DMS153 treated with DMSO at 0.1 percent for 48 hours (cell line): ENCODE data around the gene TRABD2B.

Experiments used
- DNase-seq: peaks from one replicate; lab custom pipeline; 2025; ENCODE audit not compliant: unreplicated experiment; lab: John Stamatoyannopoulos, UW

The TRABD2B gene

DNA sequence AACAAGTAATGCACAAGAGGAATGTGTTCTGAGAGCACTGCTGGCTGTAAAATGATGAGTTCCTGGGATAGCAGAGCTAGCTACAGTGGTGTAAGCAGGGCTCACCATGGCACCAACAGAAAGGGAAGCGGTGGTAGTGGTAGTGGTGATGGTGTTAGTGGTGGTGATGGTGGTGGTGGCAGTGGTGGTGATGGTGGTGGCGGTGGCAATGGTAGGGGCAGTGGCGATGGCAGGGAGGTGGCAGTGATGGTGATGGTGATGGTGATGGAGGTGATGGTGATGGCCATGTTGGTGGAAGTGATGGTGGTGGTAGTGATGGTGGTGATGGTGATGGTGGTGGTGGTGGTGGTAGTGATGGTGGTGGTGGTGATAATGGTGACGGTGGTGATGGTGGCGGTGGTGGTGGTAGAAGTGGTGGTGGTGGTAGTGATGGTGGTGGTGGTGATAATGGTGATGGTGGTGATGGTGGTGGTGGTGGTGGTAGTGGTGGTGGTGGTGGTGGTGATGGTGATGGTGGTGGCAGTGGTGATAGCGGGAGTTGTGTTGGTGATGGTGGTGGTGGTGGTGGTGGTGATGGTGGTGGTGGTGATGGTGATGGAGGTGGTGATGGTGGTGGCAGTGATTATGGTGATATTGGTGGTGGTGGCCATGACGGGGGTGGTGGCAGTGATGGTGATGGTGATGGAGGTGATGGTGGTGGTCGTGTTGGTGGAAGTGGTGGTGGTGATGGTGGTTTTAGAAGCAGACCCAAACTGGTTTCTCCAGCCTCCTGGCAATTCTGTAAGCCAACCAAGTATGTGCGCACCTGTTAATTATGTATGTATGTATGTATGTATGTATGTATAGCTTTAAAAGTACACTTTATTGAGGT lies 254.1 kb downstream of the TRABD2B start:
- no peak for DNase-seq

DNA sequence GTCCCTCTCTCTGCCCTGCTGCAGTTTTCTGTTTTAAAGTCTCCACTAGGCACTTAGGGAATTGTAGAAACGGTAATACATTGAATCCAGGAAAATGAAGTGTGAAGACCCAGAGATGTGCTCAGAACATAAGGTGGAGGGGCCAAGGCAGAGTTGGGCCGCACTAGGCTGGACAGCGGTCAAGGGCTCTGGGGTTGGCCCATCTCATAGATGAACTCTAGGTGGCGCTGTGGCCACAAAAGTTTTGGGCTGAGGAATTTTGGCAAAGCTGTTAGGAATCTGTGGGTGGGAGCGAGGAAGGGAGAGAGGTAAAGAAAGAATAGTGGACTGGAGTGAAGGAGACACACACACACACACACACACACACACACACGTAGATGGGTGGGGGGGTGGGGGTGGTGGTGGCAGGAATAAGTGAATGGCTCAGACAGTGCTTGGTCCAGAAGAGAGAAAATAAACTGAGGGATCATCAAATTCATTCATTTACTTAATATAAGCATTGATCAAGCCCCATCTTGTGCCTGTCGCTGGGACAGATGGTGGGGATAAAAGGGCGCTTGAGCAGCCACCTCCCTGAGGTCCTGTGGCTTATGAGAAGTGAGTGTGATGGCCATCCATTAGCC lies 258.5 kb downstream of the TRABD2B start:
- DNase-seq = no peak

DNA sequence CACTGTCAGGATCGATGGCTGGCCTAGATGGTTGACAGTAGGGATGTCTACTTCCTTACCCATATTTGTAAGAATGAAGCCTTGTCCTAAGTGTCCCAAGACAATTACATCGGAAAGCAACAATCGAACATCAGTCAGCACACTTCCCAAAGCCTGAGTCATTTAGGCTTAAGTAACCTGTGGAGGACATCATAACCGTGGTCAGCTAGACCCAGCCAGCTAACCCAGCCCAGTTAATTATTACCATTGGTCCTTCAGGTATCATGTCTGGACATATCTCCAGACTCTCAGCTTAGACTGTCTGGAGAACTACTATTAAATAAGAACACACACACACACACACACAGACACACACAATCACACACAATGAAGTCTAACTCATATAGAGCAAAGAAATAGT lies 264.7 kb downstream of the TRABD2B start:
- no peak for DNase-seq

DNA sequence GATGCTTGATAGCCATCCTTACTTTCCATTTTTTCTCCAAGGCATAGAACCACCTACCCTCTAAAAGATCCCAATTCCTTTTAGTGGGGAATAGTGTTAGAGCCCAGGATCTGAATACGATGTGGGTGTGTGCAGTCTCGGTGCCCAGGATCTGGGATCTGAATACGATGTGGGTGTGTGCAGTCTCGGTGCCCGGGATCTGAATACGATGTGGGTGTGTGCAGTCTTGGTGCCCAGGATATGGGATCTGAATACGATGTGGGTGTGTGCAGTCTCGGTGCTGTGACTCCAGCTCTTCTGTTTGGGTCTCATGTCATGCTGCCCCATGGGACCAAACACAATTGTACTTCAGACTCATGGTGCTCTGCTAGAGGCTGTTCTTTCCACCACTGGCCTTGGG lies 265.5 kb downstream of the TRABD2B start:
- DNase-seq = no peak

DNA sequence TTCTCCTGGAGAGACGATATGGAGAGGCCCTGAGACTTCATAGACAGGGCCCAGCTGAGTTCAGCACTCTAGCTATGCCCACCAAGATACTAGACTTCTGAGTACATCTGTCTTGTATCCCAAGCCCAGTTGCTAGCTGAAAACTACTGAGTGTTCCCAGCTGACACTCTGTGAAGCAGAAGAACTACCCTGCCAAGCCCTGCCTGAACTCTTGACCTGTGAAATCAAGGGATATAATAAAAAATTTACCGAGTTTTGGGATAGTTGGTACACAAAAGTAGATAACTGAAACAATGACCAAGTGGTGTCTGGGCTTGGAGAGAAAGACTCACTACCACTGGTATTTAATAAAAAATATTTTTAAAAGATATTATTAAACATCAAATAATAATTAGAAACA lies 267.5 kb downstream of the TRABD2B start:
- no peak for DNase-seq

DNA sequence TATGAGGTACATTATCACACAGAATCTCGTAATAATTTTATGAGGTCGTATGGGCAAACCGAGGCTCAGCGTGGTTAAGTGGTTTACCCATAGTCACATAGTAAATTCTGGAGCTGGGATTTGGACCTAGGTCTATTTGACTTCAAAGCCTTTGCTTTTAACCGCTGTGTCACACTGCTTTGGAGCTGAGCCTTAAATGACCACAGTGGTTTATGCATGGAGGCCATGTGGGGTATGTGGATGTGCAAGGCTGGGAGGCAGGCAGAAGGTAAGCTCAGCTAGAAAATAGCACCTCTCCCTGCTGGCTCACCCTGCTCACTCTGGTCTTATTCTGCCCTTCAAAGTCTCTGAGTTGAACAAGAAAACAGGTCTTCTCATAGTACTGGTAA lies 269.5 kb downstream of the TRABD2B start:
- DNase-seq = no peak

DNA sequence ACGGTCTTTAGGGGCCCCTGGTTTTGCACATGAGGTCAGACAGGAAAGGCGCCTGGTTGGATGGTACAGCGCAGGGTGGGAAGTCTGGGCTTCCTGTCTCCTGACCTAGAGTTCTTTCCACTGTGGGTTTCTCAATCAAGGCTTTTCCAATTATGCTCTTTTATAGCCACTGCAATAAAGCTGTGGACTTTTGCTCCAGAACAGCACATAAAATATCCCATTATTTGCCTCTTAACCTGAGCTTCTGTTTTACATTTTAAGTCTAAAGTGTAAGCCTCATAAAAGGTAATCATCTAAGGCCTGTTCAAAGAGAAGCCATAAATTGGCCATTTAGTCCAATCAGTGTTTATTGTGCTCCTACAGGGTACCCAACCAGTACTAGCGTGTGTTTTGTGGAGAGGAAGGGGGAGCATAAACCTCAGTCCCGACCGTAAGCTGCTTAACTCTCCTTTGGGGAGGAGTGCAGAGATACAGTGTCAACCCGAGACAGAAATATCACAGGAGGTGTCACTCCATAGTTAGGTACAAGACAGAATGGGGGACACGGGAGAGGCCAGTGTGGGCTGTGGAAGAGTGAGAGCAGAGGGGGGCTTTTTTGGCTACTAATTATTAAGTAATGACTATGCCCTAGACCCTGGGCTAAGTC lies 270.0 kb downstream of the TRABD2B start:
- DNase-seq = peak; percentile 64

DNA sequence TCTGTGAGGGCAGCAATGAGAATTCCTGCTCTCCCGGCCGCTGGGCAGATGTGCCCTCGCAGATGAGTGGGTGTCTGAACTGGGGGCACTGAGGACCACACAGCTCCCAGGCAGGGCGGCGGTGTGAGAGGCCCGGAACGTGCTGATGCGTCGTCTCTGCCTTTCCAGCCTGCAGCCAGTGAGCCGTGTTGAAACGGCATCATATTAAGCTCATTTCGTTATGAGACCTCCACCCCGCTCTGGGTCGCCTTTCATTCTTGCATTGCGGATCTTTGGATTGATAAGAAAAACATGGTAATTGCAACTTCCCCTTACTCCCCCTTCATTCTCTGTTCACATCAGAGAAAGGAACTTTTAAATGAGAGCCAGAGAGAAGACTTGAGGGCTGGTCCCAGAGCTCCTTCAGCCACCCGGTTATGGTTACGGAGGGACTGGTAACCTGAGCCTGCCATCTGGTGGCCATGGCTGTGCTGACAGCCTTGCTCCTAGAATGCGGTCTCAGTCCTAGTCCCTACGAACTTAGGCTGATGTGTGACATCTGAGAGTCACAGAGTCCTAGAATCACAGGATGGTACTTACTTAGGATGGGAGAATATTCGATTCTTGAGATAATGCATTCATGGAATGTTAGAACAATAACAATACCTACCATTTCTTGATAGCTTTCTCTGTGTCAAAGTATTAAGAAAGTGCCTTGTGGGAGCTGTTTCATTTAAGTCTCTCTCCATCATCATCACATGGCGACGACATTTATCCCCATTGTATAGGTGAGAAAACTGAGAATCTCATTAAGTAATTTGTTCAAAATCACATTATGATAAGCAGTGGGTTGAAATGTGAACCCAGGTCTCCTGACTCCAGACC lies 271.0 kb downstream of the TRABD2B start:
- DNase-seq = peak; percentile 89

DNA sequence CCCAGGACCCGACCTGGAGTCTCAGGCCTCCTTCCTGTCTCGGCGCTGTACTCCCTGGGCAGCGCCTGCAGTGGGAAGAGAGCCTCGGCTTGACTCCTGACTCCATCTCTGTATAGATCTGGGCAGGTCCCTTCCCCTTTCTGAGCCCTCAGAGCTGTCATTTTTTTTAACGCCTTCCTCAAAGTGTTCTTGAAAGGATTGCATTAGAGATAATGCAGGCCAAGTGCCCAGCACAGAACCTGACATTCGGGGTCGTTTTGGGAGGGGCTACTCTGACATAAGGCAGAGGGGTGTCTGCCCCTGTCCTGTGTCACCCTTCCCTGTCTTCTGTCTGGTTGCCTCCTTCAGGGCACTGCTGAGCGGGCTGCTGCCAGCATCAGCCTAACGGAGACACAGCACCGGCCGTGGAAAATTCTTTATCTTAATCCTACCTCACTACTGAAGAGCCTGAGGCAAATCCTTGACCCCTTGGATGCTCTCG lies 271.6 kb downstream of the TRABD2B start:
- no peak for DNase-seq

DNA sequence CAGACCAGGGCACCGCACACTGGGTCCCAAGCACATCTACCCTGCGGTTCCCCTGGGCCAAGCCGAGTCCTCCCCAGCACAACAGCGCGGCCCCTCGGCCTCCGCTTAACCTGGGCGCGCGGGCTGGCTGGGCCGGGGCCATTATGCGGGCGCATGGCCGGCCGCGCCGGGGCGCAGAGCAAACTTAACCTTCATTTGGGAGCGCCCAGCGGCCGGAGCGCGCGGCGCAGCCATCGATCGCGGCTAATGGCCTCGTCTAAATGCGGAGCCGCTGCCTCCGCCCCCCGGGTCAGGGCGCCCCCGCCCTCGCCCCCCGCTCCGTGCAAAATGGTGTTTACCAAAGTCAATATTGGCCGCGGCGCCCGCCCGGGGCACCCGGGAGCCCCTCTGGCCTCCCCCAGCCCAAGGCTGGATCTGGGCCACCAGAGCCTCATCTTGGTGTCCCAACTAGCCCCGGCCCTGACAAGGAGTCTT lies 272.1 kb downstream of the TRABD2B start:
- no peak for DNase-seq

DNA sequence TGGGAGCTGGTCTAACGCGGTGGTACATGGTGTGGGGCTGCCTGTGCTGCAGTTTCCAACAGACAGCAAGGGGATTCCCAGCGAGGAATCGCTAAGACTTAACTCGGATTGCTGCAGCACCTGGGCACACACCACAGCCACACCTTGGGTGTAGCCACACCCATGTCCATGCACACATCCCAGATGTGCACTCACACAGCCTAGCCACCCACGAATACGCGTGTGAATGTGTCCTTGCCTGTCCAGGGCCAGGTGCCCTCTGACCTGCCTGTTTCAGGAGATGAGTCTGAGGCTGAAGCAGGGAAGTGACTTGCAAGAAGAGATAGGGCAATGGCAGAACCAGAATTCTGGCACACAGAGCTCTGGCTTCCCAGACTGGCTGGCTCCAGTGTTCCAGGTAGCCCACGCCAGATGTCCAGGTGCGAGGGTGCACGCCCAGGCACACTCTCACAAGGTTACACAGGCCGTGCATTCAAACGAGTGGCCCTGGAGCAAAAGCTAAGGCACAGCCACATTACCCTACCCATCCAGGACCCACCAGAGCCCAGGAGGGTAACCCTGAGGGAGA lies 272.7 kb downstream of the TRABD2B start:
- DNase-seq = no peak

DNA sequence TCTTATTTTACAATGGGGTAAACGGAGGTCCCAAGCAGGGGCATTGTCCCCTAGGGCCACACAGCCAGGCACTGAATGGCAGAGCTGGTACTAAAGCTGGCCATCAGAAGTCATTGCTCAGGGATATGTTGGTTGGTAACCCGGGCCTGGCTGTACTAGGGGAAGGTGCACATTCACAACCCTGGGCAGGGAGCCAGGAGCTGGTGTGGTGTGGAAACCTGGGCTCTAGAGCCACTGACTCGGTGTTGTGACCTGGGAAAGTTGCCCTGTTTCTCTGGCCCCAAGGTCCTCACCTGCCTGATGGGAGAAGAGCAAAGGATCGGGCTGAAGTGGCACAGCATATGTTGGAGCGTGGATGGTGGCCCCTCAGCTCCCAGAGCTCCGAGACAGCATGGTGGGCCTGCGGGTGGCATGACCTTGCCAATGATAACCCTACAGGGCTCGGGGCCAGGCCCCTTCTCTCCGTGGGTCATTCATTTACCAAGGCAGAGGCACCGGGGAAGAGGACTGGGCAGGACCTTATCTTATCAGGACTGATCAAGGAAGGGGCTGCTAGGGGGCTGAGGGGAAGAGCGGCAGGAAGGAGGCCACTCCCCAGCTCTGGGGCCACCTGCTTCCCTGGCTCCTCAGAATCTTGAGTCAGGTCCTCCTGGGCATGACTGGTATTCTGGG lies 274.1 kb downstream of the TRABD2B start:
- DNase-seq = no peak

DNA sequence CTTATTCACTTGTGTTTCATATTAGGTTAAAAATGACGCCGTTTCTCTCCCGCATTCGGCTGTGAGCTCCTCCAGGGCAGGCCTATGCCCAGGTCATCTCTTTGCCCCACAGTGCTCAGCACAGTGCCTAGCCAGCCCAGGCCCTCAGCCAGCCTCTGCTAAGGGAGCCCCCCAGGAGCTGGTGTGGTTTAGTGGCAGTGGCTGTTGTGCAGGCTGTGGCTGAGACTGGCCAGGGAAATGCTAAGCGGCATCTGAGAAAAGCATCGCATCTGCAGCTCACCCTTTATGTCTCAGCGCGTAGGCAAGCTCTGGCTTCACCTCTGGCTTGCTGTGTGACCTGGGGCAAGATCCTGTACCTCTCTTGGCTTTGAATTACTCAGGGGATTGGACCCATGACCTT lies 275.1 kb downstream of the TRABD2B start:
- no peak for DNase-seq

DNA sequence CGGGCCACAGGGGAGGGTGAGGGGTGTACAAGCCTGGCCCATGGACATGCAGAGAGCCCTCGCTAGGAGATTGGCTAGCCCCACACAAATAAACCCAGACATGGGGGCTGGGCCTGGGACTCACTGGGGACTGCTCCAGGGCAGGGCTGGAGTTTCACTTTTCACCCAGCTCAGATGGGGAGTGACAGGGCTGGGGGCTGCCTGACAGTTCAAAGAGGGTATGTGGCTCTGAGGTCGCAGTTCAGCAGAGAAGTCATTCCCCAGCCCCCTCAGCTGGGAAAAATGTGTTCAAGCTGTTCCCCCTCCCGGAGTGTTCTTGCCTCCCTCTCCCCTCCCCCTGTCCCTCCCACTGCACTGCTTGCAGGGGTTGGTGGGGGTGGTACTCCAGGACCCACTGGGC lies 277.1 kb downstream of the TRABD2B start:
- DNase-seq = no peak

DNA sequence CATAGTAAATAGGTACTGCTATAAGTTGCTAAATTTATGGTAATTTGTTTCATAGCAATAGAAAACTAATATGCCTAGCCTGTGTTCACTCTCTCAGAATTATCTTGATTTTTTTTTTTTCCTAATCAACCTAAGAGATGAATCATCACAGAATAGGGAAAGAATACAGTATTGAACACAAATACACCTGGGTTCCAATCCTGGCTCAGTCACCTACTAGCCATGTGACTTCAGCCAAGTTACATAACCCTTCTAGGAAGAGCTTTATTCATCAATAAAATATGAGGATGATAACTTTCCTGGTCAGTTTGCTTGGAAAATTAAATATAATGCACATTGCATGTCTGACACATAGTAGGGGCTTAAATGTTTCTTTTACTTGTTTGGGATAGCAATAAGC lies 279.8 kb downstream of the TRABD2B start:
- DNase-seq = no peak

DNA sequence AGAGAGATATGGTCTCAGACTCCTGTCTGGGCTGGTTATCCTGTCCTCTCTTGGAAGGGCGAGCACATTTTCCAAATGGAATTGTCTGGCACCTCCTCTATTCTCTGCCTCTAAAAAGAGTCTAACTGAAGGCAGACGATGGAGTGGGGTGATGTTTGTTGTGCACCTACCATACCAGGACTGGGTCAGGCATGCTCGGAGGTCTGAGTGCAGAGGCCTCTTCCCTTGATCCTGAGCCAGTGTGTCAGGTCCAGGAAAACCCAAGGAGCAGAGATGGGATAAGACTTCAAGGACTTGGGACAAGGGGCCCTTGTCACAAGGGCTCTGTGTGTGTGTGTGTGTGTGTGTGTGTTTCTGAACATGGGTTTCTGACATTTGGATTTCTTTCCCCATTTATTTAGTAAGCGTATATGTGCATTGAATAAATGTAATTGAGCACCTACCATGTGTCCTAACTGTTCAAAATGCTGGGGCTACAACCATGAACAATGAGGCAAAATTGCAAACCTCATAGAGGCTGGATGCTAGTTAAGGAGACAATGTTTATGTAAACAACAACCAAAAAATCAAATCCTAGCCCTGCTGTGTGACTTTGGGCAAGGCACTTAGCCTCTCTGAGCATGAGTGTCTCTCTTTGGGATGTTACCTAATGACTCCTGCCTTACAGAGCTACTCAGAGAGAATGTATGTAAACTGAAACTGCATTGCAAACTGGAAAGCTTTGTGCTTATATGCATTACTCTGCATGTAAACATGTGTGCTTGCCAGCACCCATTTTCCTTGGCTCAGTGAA lies 283.0 kb downstream of the TRABD2B start:
- no peak for DNase-seq

DNA sequence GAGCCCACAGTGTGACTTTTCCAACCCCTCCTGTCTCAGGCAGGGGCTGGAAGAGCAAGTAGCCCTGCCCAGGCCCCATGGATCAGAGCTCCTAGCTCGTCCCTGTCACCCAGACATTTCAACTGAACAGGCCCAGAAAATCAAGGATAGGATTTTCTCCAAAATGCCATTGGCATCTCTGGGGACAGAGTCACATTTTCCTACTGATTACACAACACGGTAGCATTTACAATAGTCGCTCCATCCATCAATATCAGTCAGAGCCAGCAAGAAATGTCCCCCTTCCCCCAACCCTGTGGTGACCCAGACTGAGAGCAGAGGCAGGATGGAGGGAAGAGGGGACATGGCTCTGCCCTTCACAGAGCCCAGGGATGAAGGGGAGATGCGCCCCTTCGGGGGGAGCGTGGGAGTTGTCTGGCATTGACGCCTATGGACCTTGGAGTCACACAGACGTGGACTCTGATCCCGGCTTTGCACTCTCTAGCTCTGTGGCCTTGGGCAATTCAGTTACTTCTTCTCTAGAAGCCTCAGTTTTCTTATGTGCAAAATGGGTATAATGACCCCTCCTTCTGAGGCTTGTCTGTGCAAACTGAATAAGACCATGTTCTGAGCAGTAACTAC lies 283.7 kb downstream of the TRABD2B start:
- no peak for DNase-seq

DNA sequence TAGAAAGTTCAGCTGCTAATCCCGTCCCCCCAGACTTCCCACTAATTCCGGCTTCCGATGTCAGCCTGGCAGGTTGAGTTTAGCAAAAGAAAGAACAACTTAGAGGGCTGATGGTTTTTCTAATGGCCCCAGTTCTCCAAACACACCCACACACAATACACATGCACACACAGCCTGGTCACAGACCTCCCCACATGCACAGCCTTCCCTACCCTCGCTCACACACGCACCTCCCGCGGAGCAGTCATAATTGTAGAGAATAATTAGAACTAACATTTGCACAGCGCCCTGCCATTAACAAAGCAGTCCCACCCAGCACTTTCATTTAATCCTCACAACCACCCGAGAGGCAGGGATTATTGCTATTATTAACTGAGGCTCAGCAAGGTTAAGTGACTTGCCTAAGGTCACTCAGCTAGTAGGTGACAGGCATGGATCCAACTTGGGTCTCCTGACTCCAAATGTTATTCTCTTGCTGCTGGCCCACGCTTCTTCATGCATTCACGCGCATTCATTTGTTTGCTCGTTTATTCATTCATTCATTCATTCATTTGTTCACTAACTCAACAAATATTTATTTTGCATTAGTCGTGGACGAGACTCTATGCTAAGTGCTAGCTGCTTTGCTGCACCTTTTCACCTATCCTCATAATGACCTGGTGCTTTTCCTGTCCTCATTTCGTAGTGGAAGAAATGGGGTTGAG lies 284.4 kb downstream of the TRABD2B start:
- DNase-seq = no peak
